Activated T-helper 9 cell treated with anti-CD3 and anti-CD28 coated beads, Interleukin-2, amount 50 U/mL, for 16 hours (primary cell): Measurements from ENCODE around the gene PANK4.
A peak's percentile ranks its signal among the peaks of the same experiment; 100 is the strongest.
"Not testable (repeated sequence)": the region's sequence is repeated elsewhere in the genome, so short reads cannot be mapped to it uniquely, and the experiment has no call there.

Experiments used
- DNase-seq: peaks from one replicate; pipeline ENCODE4 v3.0.0-alpha.2; 2020; ENCODE audit warnings: low read depth

PANK4 gene

GRCh38 chr1:2525920-2526823 lies at the start of gene PANK4:
Gene PANK4 (minus strand): TSS chr1:2526596. CDS start chr1:2526587, 9 bp downstream.
- peak; percentile 84 for DNase-seq

GRCh38 chr1:2574350-2574749 lies 48.0 kb upstream of the PANK4 start:
- DNase-seq, result no peak

- DNase-seq, result no peak
Measured at GRCh38 chr1:2573250-2573920, 47.0 kb upstream of the PANK4 start.

- no peak for DNase-seq
Measured at GRCh38 chr1:2571348-2571747, 45.0 kb upstream of the PANK4 start.

GRCh38 chr1:2570332-2570731 lies 43.9 kb upstream of the PANK4 start:
- DNase-seq, result no peak

- not testable (repeated sequence) for DNase-seq
Measured at GRCh38 chr1:2569703-2570102, 43.3 kb upstream of the PANK4 start.

GRCh38 chr1:2569060-2569459 lies 42.7 kb upstream of the PANK4 start:
- DNase-seq, result no peak

GRCh38 chr1:2568187-2568816 lies 41.9 kb upstream of the PANK4 start:
- not testable (repeated sequence) for DNase-seq

GRCh38 chr1:2567083-2567679 lies 40.8 kb upstream of the PANK4 start:
- DNase-seq, result no peak

GRCh38 chr1:2566101-2567045 lies 40.0 kb upstream of the PANK4 start:
- DNase-seq, result no peak

GRCh38 chr1:2564815-2565374 lies 38.5 kb upstream of the PANK4 start:
- no peak for DNase-seq

GRCh38 chr1:2564006-2564814 lies 37.8 kb upstream of the PANK4 start:
- no peak for DNase-seq

GRCh38 chr1:2563205-2563604 lies 36.8 kb upstream of the PANK4 start:
- DNase-seq, result no peak

GRCh38 chr1:2561898-2562895 lies 35.8 kb upstream of the PANK4 start:
- no peak for DNase-seq

- no peak for DNase-seq
Measured at GRCh38 chr1:2561446-2561845, 35.0 kb upstream of the PANK4 start.

- DNase-seq, result no peak
Measured at GRCh38 chr1:2560299-2561073, 34.1 kb upstream of the PANK4 start.

GRCh38 chr1:2559509-2560298 lies 33.3 kb upstream of the PANK4 start:
- DNase-seq, result no peak
